Keratinocyte (primary cell): ENCODE measurements around the gene MSANTD2.

Experiments used
- EZH2 ChIP-seq: IDR thresholded peaks from one replicate; pipeline ENCODE4 v1.6.1; 2012; ENCODE audit warnings: inconsistent platforms, mild to moderate bottlenecking, low read length, moderate library complexity
- TF ChIP-seq, protein P1 (sequence below), 3 experiments: IDR thresholded peaks in 1 of 3; conservative IDR thresholded peaks in 1 of 3; optimal IDR thresholded peaks in 1 of 3; 2 replicates in 2 of 3; 3 replicates in 1 of 3; pipeline versions ENCODE3 to v1.5.1; 2011; ENCODE audit warnings: low read length in 3 of 3, mild to moderate bottlenecking in 3 of 3, moderate library complexity in 2 of 3, control low read depth in 1 of 3, inconsistent platforms in 1 of 3; ENCODE audit not compliant: insufficient read depth in 2 of 3; ENCODE audit errors: extremely low read depth in 1 of 3

DNA sequence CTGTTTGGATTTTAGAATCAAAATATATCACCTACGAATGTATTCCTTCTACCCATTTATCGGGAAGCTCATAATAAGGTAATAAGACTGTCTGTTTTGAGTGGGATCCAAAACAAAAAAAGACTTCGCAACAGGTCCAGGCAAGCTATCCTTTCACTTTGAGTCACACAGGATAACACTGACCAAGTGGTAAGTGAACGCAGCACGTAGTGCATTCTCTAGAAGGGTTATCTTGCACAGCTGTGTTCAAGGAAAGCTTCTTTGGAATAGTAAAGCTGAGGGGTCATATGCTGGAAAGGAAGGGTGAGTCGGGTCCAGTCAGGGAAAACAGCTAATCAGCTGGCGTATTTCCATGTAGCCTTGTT, 82.8 kb downstream of the MSANTD2 start:
- no peak for TF ChIP-seq EZH2
- TF ChIP-seq, protein P1, sequence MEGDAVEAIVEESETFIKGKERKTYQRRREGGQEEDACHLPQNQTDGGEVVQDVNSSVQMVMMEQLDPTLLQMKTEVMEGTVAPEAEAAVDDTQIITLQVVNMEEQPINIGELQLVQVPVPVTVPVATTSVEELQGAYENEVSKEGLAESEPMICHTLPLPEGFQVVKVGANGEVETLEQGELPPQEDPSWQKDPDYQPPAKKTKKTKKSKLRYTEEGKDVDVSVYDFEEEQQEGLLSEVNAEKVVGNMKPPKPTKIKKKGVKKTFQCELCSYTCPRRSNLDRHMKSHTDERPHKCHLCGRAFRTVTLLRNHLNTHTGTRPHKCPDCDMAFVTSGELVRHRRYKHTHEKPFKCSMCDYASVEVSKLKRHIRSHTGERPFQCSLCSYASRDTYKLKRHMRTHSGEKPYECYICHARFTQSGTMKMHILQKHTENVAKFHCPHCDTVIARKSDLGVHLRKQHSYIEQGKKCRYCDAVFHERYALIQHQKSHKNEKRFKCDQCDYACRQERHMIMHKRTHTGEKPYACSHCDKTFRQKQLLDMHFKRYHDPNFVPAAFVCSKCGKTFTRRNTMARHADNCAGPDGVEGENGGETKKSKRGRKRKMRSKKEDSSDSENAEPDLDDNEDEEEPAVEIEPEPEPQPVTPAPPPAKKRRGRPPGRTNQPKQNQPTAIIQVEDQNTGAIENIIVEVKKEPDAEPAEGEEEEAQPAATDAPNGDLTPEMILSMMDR (optimal IDR thresholded peaks at IDR 0.05 in 1 of 3, IDR thresholded peaks at IDR 0.05 in 1 of 3, conservative IDR thresholded peaks at IDR 0.05 in 1 of 3; ENCODE audit: extremely low read depth in 1 of 3, insufficient read depth in 2 of 3, low read length in 3 of 3) = no peak
